ENCODE data around the gene CLIC4.

CLIC4 gene

GRCh38 chr1:24875257-24875656 is 130.0 kb downstream of the CLIC4 start:
- TF ChIP-seq ZNF274 (IDR thresholded peaks at IDR 0.05; ENCODE audit: low read depth, low read length) (no peak), SUZ12 (IDR thresholded peaks at IDR 0.05; ENCODE audit: extremely low read depth, insufficient read depth, insufficient read length) (no peak), YY1 (IDR thresholded peaks at IDR 0.05; ENCODE audit: insufficient read depth, insufficient read length) (no peak)
- H3K27me3 ChIP-seq (ENCODE audit: insufficient read depth, insufficient read length) = peaks cover 3% of the 10 kb centered on the region
- no peak overlapping the region for H3K4me3 ChIP-seq (ENCODE audit: insufficient read length, low read depth)
- no peaks in the 10 kb centered on the region for H3K36me3 ChIP-seq (ENCODE audit: insufficient read depth, insufficient read length, low read length)
- H3K9ac ChIP-seq (ENCODE audit: insufficient read length, low read depth) = no peak overlapping the region
- peaks cover 5% of the 10 kb centered on the region for H3K4me1 ChIP-seq (ENCODE audit: insufficient read depth, insufficient read length)
- DNase-seq (ENCODE audit: low read depth, low spot score) = no peak
- no peaks in the 10 kb centered on the region for H3K9me3 ChIP-seq (ENCODE audit: insufficient read depth, low read length)

GRCh38 chr1:24875991-24876506 is 130.8 kb downstream of the CLIC4 start:
- no peaks in the 10 kb centered on the region for H3K36me3 ChIP-seq (ENCODE audit: insufficient read depth, insufficient read length, low read length)
- no peak for DNase-seq (ENCODE audit: low read depth, low spot score)
- TF ChIP-seq SUZ12 (IDR thresholded peaks at IDR 0.05; ENCODE audit: extremely low read depth, insufficient read depth, insufficient read length) = no peak
- no peak for TF ChIP-seq YY1 (IDR thresholded peaks at IDR 0.05; ENCODE audit: insufficient read depth, insufficient read length)
- TF ChIP-seq ZNF274 (IDR thresholded peaks at IDR 0.05; ENCODE audit: low read depth, low read length) = no peak
- H3K9me3 ChIP-seq (ENCODE audit: insufficient read depth, low read length) = no peaks in the 10 kb centered on the region
- peaks cover 3% of the 10 kb centered on the region for H3K27me3 ChIP-seq (ENCODE audit: insufficient read depth, insufficient read length)
- H3K9ac ChIP-seq (ENCODE audit: insufficient read length, low read depth) = no peak overlapping the region
- H3K4me3 ChIP-seq (ENCODE audit: insufficient read length, low read depth) = no peak overlapping the region
- H3K4me1 ChIP-seq (ENCODE audit: insufficient read depth, insufficient read length) = peaks cover 5% of the 10 kb centered on the region

GRCh38 chr1:24878045-24878444 is 132.8 kb downstream of the CLIC4 start:
- Histone ChIP-seq H3K4me3 (ENCODE audit: insufficient read length, low read depth) (no peak overlapping the region), H3K27me3 (ENCODE audit: insufficient read depth, insufficient read length) (peaks cover 3% of the 10 kb centered on the region), H3K9me3 (ENCODE audit: insufficient read depth, low read length) (peaks cover 2% of the 10 kb centered on the region; the same call in 1 of the 2 replicates), H3K4me1 (ENCODE audit: insufficient read depth, insufficient read length) (peaks cover 5% of the 10 kb centered on the region), H3K9ac (ENCODE audit: insufficient read length, low read depth) (no peak overlapping the region), H3K36me3 (ENCODE audit: insufficient read depth, insufficient read length, low read length) (no peaks in the 10 kb centered on the region)
- DNase-seq (ENCODE audit: low read depth, low spot score) = no peak
- TF ChIP-seq ZNF274 (IDR thresholded peaks at IDR 0.05; ENCODE audit: low read depth, low read length) = no peak
- TF ChIP-seq YY1 (IDR thresholded peaks at IDR 0.05; ENCODE audit: insufficient read depth, insufficient read length) = no peak
- TF ChIP-seq SUZ12 (IDR thresholded peaks at IDR 0.05; ENCODE audit: extremely low read depth, insufficient read depth, insufficient read length) = no peak

GRCh38 chr1:24878775-24879742 is 133.8 kb downstream of the CLIC4 start:
- no peak for DNase-seq (ENCODE audit: low read depth, low spot score)
- no peak overlapping the region for H3K4me3 ChIP-seq (ENCODE audit: insufficient read length, low read depth)
- peaks cover 10% of the 10 kb centered on the region; the same call in 1 of the 2 replicates for H3K9me3 ChIP-seq (ENCODE audit: insufficient read depth, low read length)
- H3K9ac ChIP-seq (ENCODE audit: insufficient read length, low read depth) = no peak overlapping the region
- peaks cover 5% of the 10 kb centered on the region for H3K4me1 ChIP-seq (ENCODE audit: insufficient read depth, insufficient read length)
- peaks cover 3% of the 10 kb centered on the region for H3K27me3 ChIP-seq (ENCODE audit: insufficient read depth, insufficient read length)
- TF ChIP-seq YY1 (IDR thresholded peaks at IDR 0.05; ENCODE audit: insufficient read depth, insufficient read length) (no peak), ZNF274 (IDR thresholded peaks at IDR 0.05; ENCODE audit: low read depth, low read length) (no peak), SUZ12 (IDR thresholded peaks at IDR 0.05; ENCODE audit: extremely low read depth, insufficient read depth, insufficient read length) (no peak)
- no peaks in the 10 kb centered on the region for H3K36me3 ChIP-seq (ENCODE audit: insufficient read depth, insufficient read length, low read length)

- H3K9ac ChIP-seq (ENCODE audit: insufficient read length, low read depth) = no peak overlapping the region
- peaks cover 5% of the 10 kb centered on the region for H3K4me1 ChIP-seq (ENCODE audit: insufficient read depth, insufficient read length)
- no peaks in the 10 kb centered on the region for H3K36me3 ChIP-seq (ENCODE audit: insufficient read depth, insufficient read length, low read length)
- no peak for DNase-seq (ENCODE audit: low read depth, low spot score)
- TF ChIP-seq YY1 (IDR thresholded peaks at IDR 0.05; ENCODE audit: insufficient read depth, insufficient read length) = no peak
- no peak for TF ChIP-seq SUZ12 (IDR thresholded peaks at IDR 0.05; ENCODE audit: extremely low read depth, insufficient read depth, insufficient read length)
- no peak for TF ChIP-seq ZNF274 (IDR thresholded peaks at IDR 0.05; ENCODE audit: low read depth, low read length)
- H3K9me3 ChIP-seq (ENCODE audit: insufficient read depth, low read length) = peaks cover 10% of the 10 kb centered on the region; the same call in 1 of the 2 replicates
- peaks cover 3% of the 10 kb centered on the region for H3K27me3 ChIP-seq (ENCODE audit: insufficient read depth, insufficient read length)
- no peak overlapping the region for H3K4me3 ChIP-seq (ENCODE audit: insufficient read length, low read depth)
These were observed 135.8 kb downstream of the CLIC4 start for GRCh38 chr1:24881034-24881433.

GRCh38 chr1:24884751-24885150 is 139.5 kb downstream of the CLIC4 start:
- H3K9ac ChIP-seq (ENCODE audit: insufficient read length, low read depth) = no peak overlapping the region
- H3K4me1 ChIP-seq (ENCODE audit: insufficient read depth, insufficient read length) = no peaks in the 10 kb centered on the region
- TF ChIP-seq ZNF274 (IDR thresholded peaks at IDR 0.05; ENCODE audit: low read depth, low read length) = no peak
- no peak for TF ChIP-seq SUZ12 (IDR thresholded peaks at IDR 0.05; ENCODE audit: extremely low read depth, insufficient read depth, insufficient read length)
- H3K36me3 ChIP-seq (ENCODE audit: insufficient read depth, insufficient read length, low read length) = no peaks in the 10 kb centered on the region
- H3K9me3 ChIP-seq (ENCODE audit: insufficient read depth, low read length) = peaks cover 10% of the 10 kb centered on the region; the same call in 1 of the 2 replicates
- DNase-seq (ENCODE audit: low read depth, low spot score) = no peak
- no peak overlapping the region for H3K4me3 ChIP-seq (ENCODE audit: insufficient read length, low read depth)
- H3K27me3 ChIP-seq (ENCODE audit: insufficient read depth, insufficient read length) = no peaks in the 10 kb centered on the region

- Histone ChIP-seq H3K9ac (ENCODE audit: insufficient read length, low read depth) (no peak overlapping the region), H3K9me3 (ENCODE audit: insufficient read depth, low read length) (peaks cover 19% of the 10 kb centered on the region), H3K4me1 (ENCODE audit: insufficient read depth, insufficient read length) (no peaks in the 10 kb centered on the region), H3K36me3 (ENCODE audit: insufficient read depth, insufficient read length, low read length) (no peaks in the 10 kb centered on the region), H3K27me3 (ENCODE audit: insufficient read depth, insufficient read length) (no peaks in the 10 kb centered on the region), H3K4me3 (ENCODE audit: insufficient read length, low read depth) (no peak overlapping the region)
- DNase-seq (ENCODE audit: low read depth, low spot score) = no peak
- TF ChIP-seq ZNF274 (IDR thresholded peaks at IDR 0.05; ENCODE audit: low read depth, low read length) = no peak
- no peak for TF ChIP-seq YY1 (IDR thresholded peaks at IDR 0.05; ENCODE audit: insufficient read depth, insufficient read length)
- no peak for TF ChIP-seq SUZ12 (IDR thresholded peaks at IDR 0.05; ENCODE audit: extremely low read depth, insufficient read depth, insufficient read length)
These were observed 141.0 kb downstream of the CLIC4 start for GRCh38 chr1:24886241-24886640.

Data from NT2/D1 (cell line).